K562 (cell line): ENCODE data around the gene ITGB5. TPM values are rescaled to one million over a fixed set of nuclear protein-coding genes. Genes with fewer than 3 reads are reported as not detected.

Experiments used
- BRD9 ChIP-seq: fragments of 450-650 bp; IDR thresholded peaks from 2 replicates; pipeline ENCODE4 v1.6.1; 2018; ENCODE audit warnings: low read depth; ENCODE audit not compliant: partially characterized antibody
- CHD4 ChIP-seq: fragments of 200-600 bp; sonication (generic); IDR thresholded peaks from 3 replicates; pipeline ENCODE4 v1.6.1; 2012; ENCODE audit warnings: low read depth, mild to moderate bottlenecking, mixed read lengths, low read length, inconsistent platforms; ENCODE audit not compliant: insufficient read depth, insufficient replicate concordance, poor library complexity, severe bottlenecking
- EZH2 ChIP-seq: IDR thresholded peaks from 2 replicates; pipeline ENCODE4 v1.6.1; 2012; ENCODE audit warnings: low read depth, mild to moderate bottlenecking, inconsistent platforms, low read length, borderline replicate concordance
- FOXK1 ChIP-seq: sonication (generic); formaldehyde crosslinking; IDR thresholded peaks from 2 replicates; pipeline ENCODE4 v1.8.0; 2022; ENCODE audit warnings: missing genetic modification reagents, mild to moderate bottlenecking, borderline replicate concordance
- KDM5B ChIP-seq: fragments of 200-600 bp; sonication (generic); IDR thresholded peaks from 2 replicates; pipeline ENCODE4 v1.6.1; 2012; ENCODE audit warnings: low read depth, mild to moderate bottlenecking, moderate library complexity, low read length, control low read depth, inconsistent platforms; ENCODE audit not compliant: insufficient replicate concordance
- MAFG ChIP-seq: fragments of 450-650 bp; conservative IDR thresholded peaks from 2 replicates; pipeline ENCODE4 v1.6.1; 2016; ENCODE audit warnings: missing genetic modification characterization, missing compliant biosample characterization
- OTX1 ChIP-seq: fragments of 450-650 bp; formaldehyde crosslinking; IDR thresholded peaks from 2 replicates; pipeline ENCODE4 v1.4.0; 2022; ENCODE audit warnings: mild to moderate bottlenecking
- SIRT6 ChIP-seq: IDR thresholded peaks from one replicate; pipeline ENCODE4 v1.6.1; 2012; ENCODE audit warnings: low read depth, mild to moderate bottlenecking, control low read depth, inconsistent platforms, low read length, moderate library complexity
- SPI1 ChIP-seq: IDR thresholded peaks from 2 replicates; pipeline ENCODE4 v1.6.1; 2011; ENCODE audit warnings: low read depth, low read length, control low read depth, borderline replicate concordance
- ZBED1 ChIP-seq: IDR thresholded peaks from 2 replicates; pipeline ENCODE4 v1.6.1; 2014
- polyA plus RNA-seq, 8 experiments: library from polyadenylated mRNA; depleted of rRNA in 4 of 8; stranded (reverse) in 5 of 8; unstranded in 3 of 8; fragments of >200 nt; fragmentation: Nextera tagmentation in 2 of 8; fragmentation: Illumina TruSeq in 1 of 8; extraction: Ambion mirVana in 2 of 8; extraction: Trizol in 1 of 8; gene quantifications; 2 replicates each; pipeline versions ENCODE4 v1.2.1 to v1.2.3, GENCODE V29; 2011 to 2014; ENCODE audit warnings: inconsistent platforms in 1 of 8, missing spikeins in 1 of 8
- total RNA-seq, 7 experiments: library from RNA; depleted of rRNA in 6 of 7; stranded (reverse); fragments of >200 nt in 6 of 7; fragmentation: Illumina TruSeq in 2 of 7; extraction: Trizol in 2 of 7; gene quantifications; 2 replicates each; pipeline versions ENCODE4 v1.2.1 to v1.2.3, GENCODE V29; 2011 to 2021; ENCODE audit warnings: low replicate concordance in 1 of 7
- TF ChIP-seq, protein P1 (sequence below): fragments of 250-450 bp; sonication (Bioruptor Pico); IDR thresholded peaks from 2 replicates; pipeline ENCODE4 v1.4.0; 2020; ENCODE audit warnings: mild to moderate bottlenecking, moderate library complexity

Gene ITGB5
- total and polyA plus RNA-seq, 9 of the 15 experiments (the other 6 are each of a cell fraction or from before 2014, with no cell fraction given) = 1.7 to 46.8 (median 9.9) TPM

GRCh38 chr3:124856677-124857076 lies 30.5 kb downstream of the ITGB5 start (continued):
- TF ChIP-seq, protein P1, sequence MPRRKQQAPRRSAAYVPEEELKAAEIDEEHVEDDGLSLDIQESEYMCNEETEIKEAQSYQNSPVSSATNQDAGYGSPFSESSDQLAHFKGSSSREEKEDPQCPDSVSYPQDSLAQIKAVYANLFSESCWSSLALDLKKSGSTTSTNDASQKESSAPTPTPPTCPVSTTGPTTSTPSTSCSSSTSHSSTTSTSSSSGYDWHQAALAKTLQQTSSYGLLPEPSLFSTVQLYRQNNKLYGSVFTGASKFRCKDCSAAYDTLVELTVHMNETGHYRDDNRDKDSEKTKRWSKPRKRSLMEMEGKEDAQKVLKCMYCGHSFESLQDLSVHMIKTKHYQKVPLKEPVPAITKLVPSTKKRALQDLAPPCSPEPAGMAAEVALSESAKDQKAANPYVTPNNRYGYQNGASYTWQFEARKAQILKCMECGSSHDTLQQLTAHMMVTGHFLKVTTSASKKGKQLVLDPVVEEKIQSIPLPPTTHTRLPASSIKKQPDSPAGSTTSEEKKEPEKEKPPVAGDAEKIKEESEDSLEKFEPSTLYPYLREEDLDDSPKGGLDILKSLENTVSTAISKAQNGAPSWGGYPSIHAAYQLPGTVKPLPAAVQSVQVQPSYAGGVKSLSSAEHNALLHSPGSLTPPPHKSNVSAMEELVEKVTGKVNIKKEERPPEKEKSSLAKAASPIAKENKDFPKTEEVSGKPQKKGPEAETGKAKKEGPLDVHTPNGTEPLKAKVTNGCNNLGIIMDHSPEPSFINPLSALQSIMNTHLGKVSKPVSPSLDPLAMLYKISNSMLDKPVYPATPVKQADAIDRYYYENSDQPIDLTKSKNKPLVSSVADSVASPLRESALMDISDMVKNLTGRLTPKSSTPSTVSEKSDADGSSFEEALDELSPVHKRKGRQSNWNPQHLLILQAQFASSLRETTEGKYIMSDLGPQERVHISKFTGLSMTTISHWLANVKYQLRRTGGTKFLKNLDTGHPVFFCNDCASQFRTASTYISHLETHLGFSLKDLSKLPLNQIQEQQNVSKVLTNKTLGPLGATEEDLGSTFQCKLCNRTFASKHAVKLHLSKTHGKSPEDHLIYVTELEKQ (CRISPR knock-in tag) = no peak
- TF ChIP-seq KDM5B (no peak), MAFG (no peak), SPI1 (no peak), CHD4 (no peak), SIRT6 (no peak), ZBED1 (no peak), OTX1 (CRISPR knock-in tag) (no peak), FOXK1 (CRISPR knock-in tag) (no peak), EZH2 (no peak), BRD9 (no peak)
- TF ChIP-seq, all 486 proteins: peak for 0
